Right renal pelvis (tissue), 4 donors: ENCODE results near the gene YRDC. TPM values are rescaled to one million over a fixed set of nuclear protein-coding genes. Genes with fewer than 3 reads are reported as not detected.

ENCODE experiments used
- DNase-seq, 4 donors: peaks; one replicate each; pipeline ENCODE4 v3.0.0-alpha.2; 2013; ENCODE audit warnings: low read depth in 4 of 4, low spot score in 3 of 4, missing footprints in 1 of 4
- polyA plus RNA-seq, 4 donors: library from polyadenylated mRNA; unstranded; fragments of 120-200 nt; gene quantifications; one replicate each; pipeline ENCODE4 v1.2.1, GENCODE V29; 2013; ENCODE audit not compliant: insufficient read length in 4 of 4

The YRDC gene
- polyA plus RNA-seq, 4 donors = 12.9 to 14.4 (median 13.9) TPM

GRCh38 chr1:37822906-37823815, 15.2 kb upstream of the YRDC start:
- no peak for DNase-seq

- DNase-seq = no peak
Observed at GRCh38 chr1:37821481-37821880, 13.5 kb upstream of the YRDC start.

GRCh38 chr1:37817481-37817880, 9.5 kb upstream of the YRDC start:
- no peak for DNase-seq

GRCh38 chr1:37814252-37814651, 6.2 kb upstream of the YRDC start:
- DNase-seq = no peak

GRCh38 chr1:37813529-37814145, 5.6 kb upstream of the YRDC start:
- no peak for DNase-seq

GRCh38 chr1:37811027-37811655, 3.1 kb upstream of the YRDC start:
- peak in 1 of 4 donors; percentile 39 for DNase-seq

- DNase-seq = no peak
Observed at GRCh38 chr1:37809942-37810341, 1.9 kb upstream of the YRDC start.

GRCh38 chr1:37808369-37809319, 636 bp upstream of the YRDC start:
- peak in 1 of 4 donors; percentile 38 for DNase-seq

GRCh38 chr1:37807220-37807554, 821 bp downstream of the YRDC start:
- no peak for DNase-seq

GRCh38 chr1:37802439-37802838, 5.6 kb downstream of the YRDC start:
- no peak for DNase-seq

- no peak for DNase-seq
Observed at GRCh38 chr1:37797750-37798345, 10.2 kb downstream of the YRDC start.

- DNase-seq = peak in 1 of 4 donors; percentile 63
Observed at GRCh38 chr1:37795340-37796125, 12.5 kb downstream of the YRDC start.

- no peak for DNase-seq
Observed at GRCh38 chr1:37794372-37795339, 13.4 kb downstream of the YRDC start.

GRCh38 chr1:37793773-37794371, 14.1 kb downstream of the YRDC start, which contains the start of gene MANEAL:
Gene MANEAL, plus strand, starts transcription at chr1:37793847. Its CDS starts 336 bp downstream, at chr1:37794183.
- DNase-seq = peak in 2 of 4 donors; percentile 25 to 31

- DNase-seq = no peak
Observed at GRCh38 chr1:37792943-37793686, 14.9 kb downstream of the YRDC start.

GRCh38 chr1:37782491-37782890, 25.5 kb downstream of the YRDC start:
- DNase-seq = no peak

- DNase-seq = no peak
Observed at GRCh38 chr1:37778654-37779053, 29.4 kb downstream of the YRDC start.
